Endothelial cell of umbilical vein (primary cell): Measurements from ENCODE around the gene HDAC1. TPM values are rescaled to one million over a fixed set of nuclear protein-coding genes. Genes with fewer than 3 reads are reported as not detected.

Source experiments
- BruUV-seq: library from RNA; stranded (reverse); fragments of 400-500 nt; replicated peaks from 2 replicates; lab custom pipeline; 2021; lab: Mats Ljungman, UMichigan
- CTCF ChIA-PET: fragments of 300-600, 350-600 bp; sonication (Branson Sonifier 250); formaldehyde crosslinking; loops from one replicate; lab custom pipeline; 2021; ENCODE audit warnings: antibody characterized with exemption, inconsistent platforms; lab: Charles Lee
- POLR2A ChIA-PET: fragments of 300-600, 350-600 bp; sonication (Branson Sonifier 250); formaldehyde crosslinking; loops from one replicate; lab custom pipeline; 2021; ENCODE audit warnings: antibody characterized with exemption, inconsistent platforms; lab: Charles Lee
- DNase-seq: peaks from one replicate; pipeline ENCODE4 v3.0.0-alpha.2; 2011; ENCODE audit warnings: low read depth, low spot score
- FAIRE-seq: peaks from 2 replicates; lab custom pipeline; 2011; peaks lifted over from hg19 to GRCh38; lab: Jason Lieb, UNC
- H2AFZ ChIP-seq: 2 replicates; pipeline ENCODE4 v1.6.0; 2012; ENCODE audit warnings: low read depth, low read length, control low read depth, inconsistent platforms
- H3K27ac ChIP-seq: 2 replicates; pipeline ENCODE4 v1.5.1; 2011; ENCODE audit warnings: low read depth, mild to moderate bottlenecking, control low read depth, low read length, moderate library complexity; ENCODE audit not compliant: insufficient read depth
- H3K27me3 ChIP-seq, 2 experiments: 2 replicates each; pipeline versions ENCODE4 v1.6.0 to v1.6.1; 2011; ENCODE audit warnings: low read length in 2 of 2, mixed read lengths in 1 of 2; ENCODE audit not compliant: control insufficient read depth in 2 of 2, insufficient read depth in 2 of 2
- H3K36me3 ChIP-seq, 2 experiments: 2 replicates in 1 of 2; 3 replicates in 1 of 2; pipeline ENCODE4 v1.5.1; 2011; ENCODE audit warnings: low read length in 2 of 2, mild to moderate bottlenecking in 1 of 2, moderate library complexity in 1 of 2; ENCODE audit not compliant: control insufficient read depth in 2 of 2, insufficient read depth in 2 of 2; ENCODE audit errors: extremely low read depth in 1 of 2
- H3K4me1 ChIP-seq: 3 replicates; pipeline ENCODE4 v1.5.1; 2011; ENCODE audit warnings: mild to moderate bottlenecking, low read length; ENCODE audit not compliant: control insufficient read depth, insufficient read depth; ENCODE audit errors: extremely low read depth
- H3K4me2 ChIP-seq: 2 replicates; pipeline ENCODE4 v1.6.1; 2011; ENCODE audit warnings: low read length, control low read depth, mixed read lengths; ENCODE audit not compliant: insufficient read depth
- H3K4me3 ChIP-seq, 3 experiments: fragments of 200-600 bp in 1 of 3; sonication (generic), shearing (Covaris generic) in 1 of 3; replicated peaks in 1 of 3; 2 replicates each; pipeline ENCODE4 v1.5.1; 2011 to 2016; ENCODE audit warnings: control low read depth in 3 of 3, low read length in 3 of 3, mild to moderate bottlenecking in 2 of 3, inconsistent platforms in 1 of 3, low read depth in 1 of 3, moderate library complexity in 1 of 3; ENCODE audit not compliant: insufficient read depth in 1 of 3
- H3K79me2 ChIP-seq: 2 replicates; pipeline ENCODE4 v1.6.0; 2012; ENCODE audit warnings: low read length, inconsistent platforms; ENCODE audit not compliant: control insufficient read depth, insufficient read depth
- H3K9ac ChIP-seq: replicated peaks from 2 replicates; pipeline ENCODE3; 2011; ENCODE audit warnings: low read length, control low read depth; ENCODE audit not compliant: insufficient read depth; ENCODE audit errors: extremely low read depth
- H3K9me1 ChIP-seq: replicated peaks from 3 replicates; pipeline ENCODE4 v1.6.0; 2011; ENCODE audit warnings: mild to moderate bottlenecking, low read length; ENCODE audit not compliant: control insufficient read depth, insufficient read depth; ENCODE audit errors: extremely low read depth
- H3K9me3 ChIP-seq: replicated peaks from 2 replicates; pipeline ENCODE4 v1.5.1; 2012; ENCODE audit warnings: low read length, inconsistent platforms; ENCODE audit not compliant: control insufficient read depth, insufficient read depth
- H4K20me1 ChIP-seq: replicated peaks from 2 replicates; pipeline ENCODE3; 2011; ENCODE audit warnings: mild to moderate bottlenecking, low read length; ENCODE audit not compliant: control insufficient read depth, insufficient read depth; ENCODE audit errors: extremely low read depth
- GATA2 ChIP-seq: IDR thresholded peaks from 2 replicates; pipeline ENCODE4 v1.7.0; 2011; ENCODE audit warnings: low read depth, mild to moderate bottlenecking, moderate library complexity, mixed read lengths, low read length; ENCODE audit not compliant: insufficient read length, insufficient read depth
- dilution Hi-C: fragments of 300-500 bp; cut with MboI; formaldehyde crosslinking; loops from one replicate; pipeline ENCODE4 v1.15.0; 2019; ENCODE audit warnings: low sequenced_read_pairs; ENCODE audit not compliant: extremely low pct_ligation_motif_present
- intact Hi-C: fragments of 100-400 bp; cut with micrococcal nuclease; formaldehyde crosslinking; loops from one replicate; pipeline ENCODE4 v1.10.0; 2022
- polyA plus RNA-seq, 4 experiments: library from polyadenylated mRNA; depleted of rRNA in 3 of 4; stranded (reverse) in 3 of 4; unstranded in 1 of 4; fragments of >200 nt; gene quantifications; 2 replicates each; pipeline versions ENCODE4 v1.2.1 to v1.2.3, GENCODE V29; 2011 to 2012; ENCODE audit warnings: missing spikeins in 1 of 4
- total RNA-seq: library from RNA; stranded (reverse); gene quantifications from 2 replicates; pipeline ENCODE4 v1.2.3, GENCODE V29; 2021
- TF ChIP-seq, protein P1 (sequence below), 2 donors: IDR thresholded peaks; 1 replicate in 1 of 2; 2 replicates in 1 of 2; pipeline ENCODE4 v1.5.1; 2011; ENCODE audit warnings: low read length in 2 of 2, mild to moderate bottlenecking in 2 of 2, moderate library complexity in 2 of 2, control low read depth in 1 of 2, inconsistent platforms in 1 of 2, low read depth in 1 of 2; ENCODE audit not compliant: insufficient read depth in 1 of 2; ENCODE audit errors: extremely low read depth in 1 of 2

Gene HDAC1
- total and polyA plus RNA-seq, 2 donors (not counting 3 experiments of a cell fraction or from before 2014, with no cell fraction given) = 138 to 141 TPM

DNA sequence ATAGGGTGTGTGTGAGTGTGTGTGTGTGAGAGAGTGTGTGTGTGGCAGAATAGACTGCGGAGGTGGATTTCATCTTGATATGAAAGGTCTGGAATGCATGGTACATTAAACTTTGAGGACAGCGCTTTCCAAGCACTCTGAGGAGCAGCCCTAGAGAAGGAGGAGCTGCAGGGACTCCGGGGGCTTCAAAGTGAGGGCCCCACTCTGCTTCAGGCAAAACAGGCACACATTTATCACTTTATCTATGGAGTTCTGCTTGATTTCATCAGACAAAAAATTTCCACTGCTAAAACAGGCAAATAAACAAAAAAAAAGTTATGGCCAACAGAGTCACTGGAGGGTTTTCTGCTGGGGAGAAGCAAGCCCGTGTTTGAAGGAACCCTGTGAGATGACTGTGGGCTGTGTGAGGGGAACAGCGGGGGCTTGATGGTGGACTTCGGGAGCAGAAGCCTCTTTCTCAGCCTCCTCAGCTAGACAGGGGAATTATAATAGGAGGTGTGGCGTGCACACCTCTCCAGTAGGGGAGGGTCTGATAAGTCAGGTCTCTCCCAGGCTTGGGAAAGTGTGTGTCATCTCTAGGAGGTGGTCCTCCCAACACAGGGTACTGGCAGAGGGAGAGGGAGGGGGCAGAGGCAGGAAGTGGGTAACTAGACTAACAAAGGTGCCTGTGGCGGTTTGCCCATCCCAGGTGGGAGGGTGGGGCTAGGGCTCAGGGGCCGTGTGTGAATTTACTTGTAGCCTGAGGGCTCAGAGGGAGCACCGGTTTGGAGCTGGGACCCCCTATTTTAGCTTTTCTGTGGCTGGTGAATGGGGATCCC is 18.3 kb upstream of the HDAC1 start:
- FAIRE-seq = no peak

More for the DNA sequence above, 18.3 kb upstream of the HDAC1 start:
- dilution Hi-C loops (no loop called here), intact Hi-C loops (no loop called here)
- ChIA-PET POLR2A (interaction anchor here (0.6 kb wide), 1 partner anchor 195 kb away, joined by 3 read pairs; no protein-coding TSS in a partner anchor), CTCF (no interaction called here)
- Histone ChIP-seq H3K4me2 (no peak overlapping the region), H3K36me3 (no peaks in the 10 kb centered on the region), H3K9me1 (no peaks in the 10 kb centered on the region), H3K27ac (no peak overlapping the region), H3K9ac (no peak overlapping the region), H3K4me3 (no peak overlapping the region), H3K9me3 (no peaks in the 10 kb centered on the region), H4K20me1 (no peaks in the 10 kb centered on the region), H3K27me3 (peaks cover 13 to 24% of the 10 kb centered on the region in 2 experiments), H3K79me2 (no peaks in the 10 kb centered on the region), H2AFZ (no peak overlapping the region), H3K4me1 (peaks cover 3% of the 10 kb centered on the region)
- no peak for DNase-seq
- no peak for TF ChIP-seq GATA2
- TF ChIP-seq, protein P1, sequence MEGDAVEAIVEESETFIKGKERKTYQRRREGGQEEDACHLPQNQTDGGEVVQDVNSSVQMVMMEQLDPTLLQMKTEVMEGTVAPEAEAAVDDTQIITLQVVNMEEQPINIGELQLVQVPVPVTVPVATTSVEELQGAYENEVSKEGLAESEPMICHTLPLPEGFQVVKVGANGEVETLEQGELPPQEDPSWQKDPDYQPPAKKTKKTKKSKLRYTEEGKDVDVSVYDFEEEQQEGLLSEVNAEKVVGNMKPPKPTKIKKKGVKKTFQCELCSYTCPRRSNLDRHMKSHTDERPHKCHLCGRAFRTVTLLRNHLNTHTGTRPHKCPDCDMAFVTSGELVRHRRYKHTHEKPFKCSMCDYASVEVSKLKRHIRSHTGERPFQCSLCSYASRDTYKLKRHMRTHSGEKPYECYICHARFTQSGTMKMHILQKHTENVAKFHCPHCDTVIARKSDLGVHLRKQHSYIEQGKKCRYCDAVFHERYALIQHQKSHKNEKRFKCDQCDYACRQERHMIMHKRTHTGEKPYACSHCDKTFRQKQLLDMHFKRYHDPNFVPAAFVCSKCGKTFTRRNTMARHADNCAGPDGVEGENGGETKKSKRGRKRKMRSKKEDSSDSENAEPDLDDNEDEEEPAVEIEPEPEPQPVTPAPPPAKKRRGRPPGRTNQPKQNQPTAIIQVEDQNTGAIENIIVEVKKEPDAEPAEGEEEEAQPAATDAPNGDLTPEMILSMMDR (IDR thresholded peaks at IDR 0.05; ENCODE audit: extremely low read depth in 1 of 2, insufficient read depth in 1 of 2, low read depth in 1 of 2, low read length in 2 of 2) = no peak
- BruUV-seq = no TSS peak
